PC-3 (cell line): ENCODE results near the gene RAD1.

Source experiments
- CTCF ChIP-seq: fragments of 300-600 bp; sonication (generic); conservative IDR thresholded peaks from 2 replicates; pipeline ENCODE4 v1.5.1; 2017; ENCODE audit warnings: antibody characterized with exemption, low read depth, mild to moderate bottlenecking, low read length
- EZH2phosphoT487 ChIP-seq: fragments of 300-600 bp; sonication (generic); IDR thresholded peaks from 2 replicates; pipeline ENCODE4 v1.6.1; 2018; ENCODE audit warnings: mild to moderate bottlenecking, antibody characterized with exemption, low read length, borderline replicate concordance

DNA sequence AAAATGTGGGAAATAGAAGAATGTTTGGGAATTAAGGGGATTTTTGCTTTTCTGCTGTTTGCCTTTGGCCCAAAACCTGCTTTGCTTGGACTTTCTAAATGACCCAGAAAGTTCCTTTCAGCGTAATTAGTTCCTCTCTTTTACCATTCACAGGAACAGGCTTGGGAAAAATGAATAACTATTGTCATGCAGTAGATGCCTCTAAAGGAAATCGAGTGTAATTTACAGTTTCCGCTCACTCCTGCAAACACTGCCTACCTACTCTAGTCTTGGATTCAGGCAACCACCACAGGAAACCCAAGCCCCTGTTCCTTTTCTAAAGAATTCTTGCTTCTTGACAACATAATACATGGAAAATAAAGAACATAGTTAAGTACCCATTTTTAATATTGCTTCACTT, 51.4 kb downstream of the RAD1 start:
- no peak for TF ChIP-seq CTCF
- TF ChIP-seq EZH2phosphoT487 = no peak
